Right lobe of liver (tissue), 6 donors: ENCODE results near the gene SLX4. TPM values are rescaled to one million over a fixed set of nuclear protein-coding genes. Genes with fewer than 3 reads are reported as not detected.

ENCODE experiments used
- ATAC-seq, 4 donors: fragments of 200-7000 bp; cut with Tn5 transposase; one replicate each; pipeline ENCODE4 v1.9.1; 2020; ENCODE audit warnings: mild to moderate bottlenecking in 4 of 4, moderate library complexity in 4 of 4
- DNase-seq, 3 donors: peaks; one replicate each; pipeline ENCODE4 v3.0.0-alpha.2; 2020
- H3K27ac ChIP-seq, 3 donors: fragments of 200-600 bp; one replicate each; pipeline ENCODE4 v1.8.0; 2022
- H3K27me3 ChIP-seq, 2 donors: fragments of 200-600 bp; one replicate each; pipeline ENCODE4 v1.8.0; 2022
- H3K36me3 ChIP-seq, 4 donors: fragments of 200-600 bp; sonication (generic) in 1 of 4; one replicate each; pipeline versions ENCODE4 v1.5.1 to v1.8.0; 2017 to 2022; ENCODE audit warnings: control low read depth in 1 of 4
- H3K4me1 ChIP-seq, 4 donors: fragments of 200-600 bp; sonication (generic) in 1 of 4; one replicate each; pipeline versions ENCODE4 v1.5.1 to v1.8.0; 2017 to 2022; ENCODE audit warnings: control low read depth in 1 of 4
- H3K4me3 ChIP-seq, 3 donors: fragments of 200-600 bp; one replicate each; pipeline ENCODE4 v1.8.0; 2022
- H3K9me3 ChIP-seq, 4 donors: fragments of 200-600 bp; sonication (generic) in 1 of 4; one replicate each; pipeline versions ENCODE4 v1.5.1 to v1.8.0; 2017 to 2022; ENCODE audit warnings: control low read depth in 1 of 4
- POLR2A ChIP-seq: fragments of 450-650 bp; IDR thresholded peaks from one replicate; pipeline ENCODE4 v1.6.1; 2017; ENCODE audit warnings: antibody characterized with exemption, mild to moderate bottlenecking
- WGBS: methylation state at CpG from one replicate; pipeline ENCODE4 v1.1.6; 2018; ENCODE audit warnings: low coverage, low lambda C conversion rate; ENCODE audit not compliant: insufficient coverage; ENCODE audit errors: missing lambda C conversion rate; 5-methylcytosine and 5-hydroxymethylcytosine counted together
- intact Hi-C, 2 donors: fragments of 100-400 bp; cut with DNase I; formaldehyde crosslinking; loops; one replicate each; pipeline versions ENCODE4 v1.11.2 to v1.14.1; 2022
- total RNA-seq, 6 experiments: library from RNA; depleted of rRNA in 2 of 6; stranded (reverse); fragments of >200 nt in 2 of 6; fragmentation: NEBNext Ultra II Directional in 3 of 6; extraction: Animal tissue kit (Norgen Biotek cat#: 25700) in 3 of 6; gene quantifications; one replicate each; pipeline versions ENCODE4 v1.1.0 to v1.2.4, GENCODE V29; 2016 to 2023
- TF ChIP-seq, protein P1 (sequence below), 4 donors: fragments of 200-600 bp in 3 of 4; fragments of 450-650 bp in 1 of 4; IDR thresholded peaks; one replicate each; pipeline versions ENCODE4 v1.5.1 to v1.8.0; 2016 to 2022; ENCODE audit warnings: antibody characterized with exemption in 4 of 4, mild to moderate bottlenecking in 2 of 4
- donor health status: DM: no; HTN: yes; CAD: no.
- donor health status: DM: no; HTN: no; CAD: no.
- donor health status: DM: no; HTN: no; CAD: no.
- donor health status: DM: no; HTN: yes; CAD: no.
- donor health status: DM: no; HTN: yes; CAD: no.

Gene SLX4
- total RNA-seq, 6 experiments from 2014 or later = 1.8 to 2.9 (median 2.2) TPM

DNA sequence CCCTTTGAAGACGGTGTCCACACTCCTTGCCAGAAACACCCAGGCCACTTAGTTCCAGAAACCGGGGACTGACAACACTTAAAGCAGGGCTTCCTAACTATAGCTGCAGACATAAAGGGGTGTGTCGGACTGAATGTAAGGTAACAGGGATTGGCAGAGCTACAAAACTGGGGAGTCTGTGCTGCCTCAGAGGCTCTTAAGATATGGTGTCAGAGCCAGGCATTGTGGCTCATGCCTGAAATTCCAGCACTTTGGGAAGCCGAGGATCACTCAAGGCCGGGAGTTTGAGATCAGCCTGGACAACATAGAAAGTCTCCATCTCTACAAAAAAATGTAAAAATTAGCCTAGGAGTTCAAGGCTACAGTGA lies 20.0 kb downstream of the SLX4 start:
- no peaks in the 10 kb centered on the region for H3K9me3 ChIP-seq
- H3K27me3 ChIP-seq = no peaks in the 10 kb centered on the region
- no peak overlapping the region for H3K4me3 ChIP-seq
- intact Hi-C loops = no loop called here
- no peaks in the 10 kb centered on the region for H3K36me3 ChIP-seq
- 79% methylated on average over 4 of the region's 5 CpGs for WGBS
- no peak overlapping the region for H3K27ac ChIP-seq
- H3K4me1 ChIP-seq = no peaks in the 10 kb centered on the region
- DNase-seq (no peak), ATAC-seq (no peak)
- TF ChIP-seq POLR2A = no peak
- TF ChIP-seq, protein P1, sequence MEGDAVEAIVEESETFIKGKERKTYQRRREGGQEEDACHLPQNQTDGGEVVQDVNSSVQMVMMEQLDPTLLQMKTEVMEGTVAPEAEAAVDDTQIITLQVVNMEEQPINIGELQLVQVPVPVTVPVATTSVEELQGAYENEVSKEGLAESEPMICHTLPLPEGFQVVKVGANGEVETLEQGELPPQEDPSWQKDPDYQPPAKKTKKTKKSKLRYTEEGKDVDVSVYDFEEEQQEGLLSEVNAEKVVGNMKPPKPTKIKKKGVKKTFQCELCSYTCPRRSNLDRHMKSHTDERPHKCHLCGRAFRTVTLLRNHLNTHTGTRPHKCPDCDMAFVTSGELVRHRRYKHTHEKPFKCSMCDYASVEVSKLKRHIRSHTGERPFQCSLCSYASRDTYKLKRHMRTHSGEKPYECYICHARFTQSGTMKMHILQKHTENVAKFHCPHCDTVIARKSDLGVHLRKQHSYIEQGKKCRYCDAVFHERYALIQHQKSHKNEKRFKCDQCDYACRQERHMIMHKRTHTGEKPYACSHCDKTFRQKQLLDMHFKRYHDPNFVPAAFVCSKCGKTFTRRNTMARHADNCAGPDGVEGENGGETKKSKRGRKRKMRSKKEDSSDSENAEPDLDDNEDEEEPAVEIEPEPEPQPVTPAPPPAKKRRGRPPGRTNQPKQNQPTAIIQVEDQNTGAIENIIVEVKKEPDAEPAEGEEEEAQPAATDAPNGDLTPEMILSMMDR (IDR thresholded peaks at IDR 0.05) = no peak

DNA sequence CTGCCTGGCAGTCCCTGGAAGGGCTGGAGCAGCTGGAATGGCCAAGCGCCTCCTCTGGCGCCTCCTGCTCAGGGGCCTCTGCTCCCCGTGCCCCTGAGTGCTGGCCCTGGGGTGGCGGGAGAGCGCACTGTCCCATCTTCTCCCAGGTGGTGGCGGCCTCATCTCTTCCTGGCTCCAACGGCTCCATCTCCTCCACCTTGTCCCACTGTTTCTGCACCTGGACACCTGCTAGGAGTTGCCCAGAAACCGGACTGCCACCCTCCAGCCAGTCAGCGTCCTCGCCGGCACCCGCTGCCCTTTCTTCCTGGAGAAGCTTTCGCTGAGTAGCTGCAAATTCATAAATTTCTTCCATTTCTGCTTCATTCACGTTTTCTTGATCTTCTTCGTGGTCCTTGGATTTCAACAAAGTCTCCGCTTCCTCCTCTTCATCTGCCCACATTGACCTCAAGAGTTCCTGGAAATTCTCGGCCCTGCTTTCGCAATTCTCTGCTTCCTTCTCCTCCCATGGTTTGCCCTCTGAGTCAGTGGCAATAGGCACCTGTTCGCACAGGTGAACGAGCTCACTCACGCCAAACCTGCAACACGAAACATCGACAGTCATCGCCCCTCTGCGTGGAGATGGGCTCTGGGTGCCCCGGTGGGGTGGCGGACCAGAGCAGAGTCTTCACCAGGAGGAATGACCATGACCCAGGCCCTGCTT lies 20.5 kb downstream of the SLX4 start:
- Histone ChIP-seq H3K4me3 (no peak overlapping the region), H3K27ac (no peak overlapping the region), H3K4me1 (no peaks in the 10 kb centered on the region), H3K27me3 (no peaks in the 10 kb centered on the region), H3K9me3 (no peaks in the 10 kb centered on the region), H3K36me3 (no peaks in the 10 kb centered on the region)
- ATAC-seq (no peak), DNase-seq (peak in 1 of 3 donors; percentile 50)
- TF ChIP-seq, protein P1 (IDR thresholded peaks at IDR 0.05) = no peak
- intact Hi-C loops = no loop called here
- 63% methylated on average over 22 of the region's 27 CpGs for WGBS

DNA sequence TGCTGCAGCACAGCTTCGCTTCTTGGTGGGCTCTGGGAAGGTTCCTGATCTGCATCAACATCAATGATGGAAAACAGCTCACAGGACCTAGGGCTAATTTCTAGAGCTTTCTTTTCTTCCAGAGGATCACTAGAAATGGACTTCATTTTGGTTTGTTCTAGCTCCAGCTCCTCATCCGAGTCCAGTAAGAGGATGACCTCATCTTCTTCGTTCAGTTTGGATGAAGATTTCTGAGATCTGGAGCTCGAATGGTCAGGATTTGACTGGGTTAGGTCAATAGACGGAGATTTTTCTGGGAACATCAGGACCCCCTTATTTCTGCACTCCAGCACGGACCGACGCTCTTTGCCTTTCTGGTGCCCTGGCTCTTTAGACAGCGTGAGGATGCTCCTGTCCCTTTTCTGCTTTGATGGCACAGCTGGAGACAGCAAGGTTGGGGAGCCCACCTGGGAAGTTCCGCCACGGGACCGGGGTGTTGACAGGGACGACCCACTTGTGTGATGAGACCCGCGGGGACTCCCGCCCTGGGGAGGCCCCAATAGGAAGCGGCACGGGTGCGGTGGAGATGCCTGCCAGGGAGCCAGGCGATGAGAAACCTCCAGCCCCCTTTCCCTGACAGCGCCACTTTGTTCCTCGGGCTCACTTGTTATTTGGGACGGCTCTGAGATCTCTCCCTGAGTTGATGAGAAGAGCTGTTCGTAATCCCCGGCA lies 21.3 kb downstream of the SLX4 start:
- Histone ChIP-seq H3K27me3 (no peaks in the 10 kb centered on the region), H3K4me3 (no peak overlapping the region), H3K9me3 (no peaks in the 10 kb centered on the region), H3K4me1 (no peaks in the 10 kb centered on the region), H3K27ac (no peak overlapping the region), H3K36me3 (no peaks in the 10 kb centered on the region)
- 89% methylated on average over 9 of the region's 25 CpGs for whole genome bisulfite sequencing
- DNase-seq (no peak), ATAC-seq (no peak)
- intact Hi-C loops = no loop called here
- no peak for TF ChIP-seq POLR2A
- TF ChIP-seq, protein P1 (IDR thresholded peaks at IDR 0.05) = no peak

DNA sequence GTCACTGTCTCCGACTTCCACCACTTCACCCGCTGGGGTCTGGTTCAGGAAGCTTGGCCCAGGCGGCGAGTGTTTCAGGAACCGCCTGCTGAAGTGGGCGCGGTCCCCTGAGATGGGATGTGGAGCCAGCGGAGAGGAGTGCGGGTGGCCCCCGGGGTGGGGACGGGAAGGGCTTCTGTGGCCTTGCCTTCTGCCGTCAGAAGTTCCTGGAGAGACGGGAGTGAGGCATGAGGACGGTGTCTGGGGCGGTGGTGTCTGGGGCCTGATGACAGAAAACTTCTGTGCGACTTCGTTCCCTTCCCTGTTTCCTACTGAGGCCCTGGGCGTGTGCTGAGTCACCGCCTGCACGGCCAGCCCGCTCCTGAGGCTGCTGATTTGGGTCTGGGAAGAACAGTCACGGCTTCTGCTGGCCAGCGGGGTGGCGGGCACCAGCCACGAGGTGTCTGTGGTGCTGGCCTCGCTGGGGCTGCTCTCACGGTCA lies 21.9 kb downstream of the SLX4 start:
- ATAC-seq (peak in 3 of 4 donors; percentile 20 to 54 (median 36)), DNase-seq (peak in 1 of 3 donors; percentile 45)
- H3K36me3 ChIP-seq = no peaks in the 10 kb centered on the region
- intact Hi-C loops = no loop called here
- H3K9me3 ChIP-seq = no peaks in the 10 kb centered on the region
- TF ChIP-seq, protein P1 (IDR thresholded peaks at IDR 0.05) = no peak
- no peak for TF ChIP-seq POLR2A
- H3K27me3 ChIP-seq = no peaks in the 10 kb centered on the region
- no peaks in the 10 kb centered on the region for H3K4me1 ChIP-seq
- 92% methylated on average over 2 of the region's 27 CpGs for WGBS
- H3K4me3 ChIP-seq = no peak overlapping the region
- no peak overlapping the region for H3K27ac ChIP-seq
